GM19351 (cell line): ENCODE measurements around the gene EDN3.

Experiments
- ATAC-seq: cut with Tn5 transposase; IDR thresholded peaks from one replicate; pipeline ENCODE4 v1.9.1; 2021; ENCODE audit warnings: mild to moderate bottlenecking, moderate library complexity; ENCODE audit not compliant: unreplicated experiment

The EDN3 gene

DNA sequence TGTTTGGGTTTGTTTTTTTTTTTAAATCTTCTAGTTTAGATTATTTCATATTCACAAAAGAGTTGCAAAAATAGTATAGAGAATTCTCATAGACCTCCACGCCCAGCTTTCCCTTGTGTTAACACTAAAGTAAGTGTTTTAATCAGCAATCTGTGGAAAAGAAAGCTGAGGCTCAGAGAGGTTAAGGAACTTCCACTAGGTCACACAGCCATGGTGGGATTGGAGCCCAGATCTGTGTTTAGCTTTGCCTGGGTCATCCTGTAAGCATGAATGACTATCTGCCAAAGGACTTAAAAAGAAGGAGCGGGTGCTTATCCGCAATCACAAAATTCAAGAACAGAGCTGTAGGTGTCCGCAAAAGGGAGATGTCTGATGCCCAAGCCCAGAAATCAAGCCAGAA lies 60.5 kb downstream of the EDN3 start:
- no peak for ATAC-seq

GRCh38 chr20:59361411-59361810 lies 61.0 kb downstream of the EDN3 start:
- no peak for ATAC-seq

DNA sequence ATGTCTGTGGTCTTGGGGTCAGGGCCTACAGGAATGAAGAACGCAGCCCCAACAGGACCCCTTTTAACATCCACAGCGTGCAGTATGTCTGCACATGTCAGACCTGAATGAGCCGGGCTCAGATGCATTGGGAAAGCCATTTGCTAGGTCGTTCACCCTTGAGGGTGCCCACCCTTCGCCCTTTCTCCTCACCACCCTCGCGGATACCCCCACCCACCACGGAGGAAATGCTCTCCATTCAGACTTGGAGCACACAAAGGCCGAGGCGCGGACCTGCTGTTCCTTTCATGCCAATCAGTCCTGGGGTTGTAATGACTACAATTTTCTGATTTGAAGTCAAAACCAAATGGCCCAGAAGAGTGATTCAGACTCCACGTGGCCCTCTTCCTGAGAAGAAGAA lies 62.7 kb downstream of the EDN3 start:
- no peak for ATAC-seq

DNA sequence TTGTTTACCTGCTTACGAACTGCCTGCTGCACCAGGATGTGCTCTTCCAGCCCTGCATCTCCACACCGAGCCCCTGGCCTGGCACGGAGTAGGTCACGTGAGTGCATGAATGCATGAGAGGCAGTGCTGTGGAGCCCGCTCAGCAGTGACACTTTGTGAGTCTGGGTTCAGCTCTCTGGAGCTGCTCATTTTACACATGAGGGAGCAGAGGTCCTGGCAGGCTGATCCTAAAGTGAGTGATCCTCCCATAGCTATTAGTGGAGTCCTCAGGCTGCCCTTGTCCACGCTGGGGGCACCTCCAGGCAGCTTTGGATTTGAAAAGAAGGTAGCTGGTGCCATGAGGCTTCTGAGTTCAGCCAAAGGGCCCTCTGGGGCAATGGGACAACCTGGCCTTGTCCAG lies 64.2 kb downstream of the EDN3 start:
- no peak for ATAC-seq

- ATAC-seq: no peak
Measured at GRCh38 chr20:59365611-59366285, 65.3 kb downstream of the EDN3 start.

GRCh38 chr20:59371431-59371830 lies 71.0 kb downstream of the EDN3 start:
- ATAC-seq: no peak

- ATAC-seq: no peak
Measured at GRCh38 chr20:59374261-59374660, 73.8 kb downstream of the EDN3 start.

DNA sequence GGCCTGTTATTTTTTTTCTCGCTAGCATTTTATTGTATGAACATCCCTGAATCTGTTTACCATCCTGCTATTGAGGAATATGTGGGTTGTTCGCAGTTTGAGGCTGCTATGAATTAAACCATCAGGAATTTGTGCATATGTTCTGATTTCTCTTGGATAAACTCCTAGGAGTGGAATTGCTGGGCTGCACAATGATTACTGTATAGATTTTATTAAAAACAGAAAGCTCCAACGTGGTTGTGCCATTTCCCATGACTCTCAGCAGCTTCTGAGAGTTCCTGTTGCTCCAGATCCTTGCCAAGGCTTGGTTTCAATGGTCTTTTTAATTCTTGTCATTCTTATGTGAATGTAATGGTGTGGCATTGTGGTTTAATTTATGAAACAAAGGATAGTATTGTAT lies 75.1 kb downstream of the EDN3 start:
- ATAC-seq: no peak
